SH-SY5Y (cell line): ENCODE measurements around the gene UBE2C.

Experiments
- GATA2 ChIP-seq: IDR thresholded peaks from 2 replicates; pipeline ENCODE4 v1.6.1; 2011; ENCODE audit warnings: mild to moderate bottlenecking, low read depth, low read length
- GATA3 ChIP-seq: IDR thresholded peaks from 2 replicates; pipeline ENCODE4 v1.6.1; 2011; ENCODE audit warnings: low read depth, mild to moderate bottlenecking, low read length, moderate library complexity

DNA sequence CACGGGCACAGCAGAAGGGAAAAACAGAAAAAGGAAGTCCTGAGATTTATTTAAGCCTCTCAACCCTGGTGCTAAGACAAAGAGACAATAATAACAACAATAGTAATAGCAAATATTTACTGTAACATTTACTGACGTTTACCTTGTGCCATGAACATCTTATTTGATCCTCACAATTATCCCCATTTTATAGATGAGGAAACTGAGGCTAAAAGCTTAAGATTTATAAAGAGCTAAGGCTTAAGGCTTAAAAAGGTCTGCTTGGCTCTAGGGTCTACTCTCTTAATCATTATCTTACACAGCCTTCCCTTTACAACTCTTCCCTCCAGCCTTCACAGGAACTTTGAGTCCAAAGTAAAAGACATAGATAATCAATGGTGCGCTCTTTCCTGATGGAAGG is 24.1 kb upstream of the UBE2C start:
- TF ChIP-seq GATA2 = no peak
- no peak for TF ChIP-seq GATA3
